ENCODE measurements around the gene HOOK2.
A peak's percentile ranks its signal among the peaks of the same experiment; 100 is the strongest.

The HOOK2 gene

DNA sequence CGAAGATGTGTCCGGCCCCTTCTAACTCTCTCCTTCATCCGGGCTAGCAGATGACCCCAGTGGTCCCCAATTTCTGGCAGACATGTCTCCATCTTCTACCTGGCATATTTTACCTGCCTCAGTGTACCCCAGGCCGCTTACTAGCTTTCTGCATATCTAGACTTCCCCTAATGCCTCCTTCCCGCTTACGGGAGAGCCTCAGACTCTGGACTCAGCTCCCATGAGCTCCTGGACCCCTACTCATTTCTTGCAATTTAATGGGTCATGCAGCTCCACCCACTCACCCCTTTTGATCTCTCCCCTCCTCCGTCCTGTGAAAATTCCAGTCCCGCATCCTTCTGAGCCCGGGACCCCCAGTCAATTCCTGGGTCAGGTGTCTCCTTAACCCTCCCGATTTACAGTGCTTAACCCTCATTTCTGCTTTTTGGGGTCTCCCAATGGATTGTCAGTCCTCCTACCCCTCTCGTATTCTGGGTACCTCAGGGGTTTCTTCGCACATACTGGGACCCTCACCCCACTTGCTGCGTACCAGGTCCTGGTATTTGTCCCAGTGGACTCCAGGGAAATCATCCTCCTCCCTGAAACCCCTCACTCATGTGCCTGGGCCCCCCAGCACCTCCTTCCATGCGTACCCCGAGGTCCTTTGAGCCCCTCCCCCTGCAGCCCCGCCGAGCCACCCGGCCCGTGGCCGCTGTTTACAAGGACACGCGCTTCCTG lies 15.4 kb upstream of the HOOK2 start:
- in situ Hi-C loops (cut with HindIII; ENCODE audit: low pct_unique_long_range_greater_than_20kb, low sequenced_read_pairs), result no loop called here
- no peak for DNase-seq (ENCODE audit: low read depth in 1 of 2, low spot score in 1 of 2)
- TF ChIP-seq JUND (IDR thresholded peaks at IDR 0.05; ENCODE audit: low read depth), result no peak

DNA sequence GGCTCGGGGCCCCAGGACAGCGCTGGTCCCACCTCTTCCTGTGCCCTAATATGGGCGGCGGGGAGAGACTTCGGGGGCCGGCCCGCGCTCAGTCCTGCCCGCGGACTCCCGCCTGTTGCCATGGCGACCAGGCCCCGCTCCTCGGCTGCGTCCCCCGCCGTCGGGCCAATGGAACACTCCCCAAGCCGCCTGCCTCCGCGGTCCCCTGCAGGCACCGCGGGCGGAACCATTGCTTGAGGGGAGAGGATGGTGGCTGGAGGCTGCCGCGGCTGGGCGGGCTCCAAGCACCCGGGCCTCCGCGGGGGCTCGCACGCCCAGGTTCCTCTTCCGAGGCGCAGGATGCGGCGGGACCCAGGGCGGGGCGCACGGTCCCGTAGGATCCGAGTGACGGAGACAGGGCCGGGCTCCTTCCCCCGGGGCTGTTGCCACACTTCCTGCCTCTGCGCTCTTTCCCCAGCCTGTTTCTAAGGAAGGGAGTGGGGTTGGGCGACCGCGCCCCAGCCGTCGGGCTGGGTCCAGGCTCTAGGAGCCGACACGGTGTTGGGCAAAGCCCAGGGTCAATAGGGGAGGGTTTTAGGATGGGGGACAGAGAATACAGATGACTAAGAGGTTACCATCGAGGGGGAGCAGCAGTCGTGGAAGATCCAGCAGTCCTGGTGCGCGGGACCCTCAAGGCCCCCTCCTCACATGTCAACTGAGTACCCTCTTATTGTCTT lies 14.7 kb upstream of the HOOK2 start:
- DNase-seq (ENCODE audit: low read depth in 1 of 2, low spot score in 1 of 2), result peak; percentile 81 to 94
- in situ Hi-C loops (cut with HindIII; ENCODE audit: low pct_unique_long_range_greater_than_20kb, low sequenced_read_pairs), result no loop called here
- no peak for TF ChIP-seq JUND (IDR thresholded peaks at IDR 0.05; ENCODE audit: low read depth)

GRCh38 chr19:12789098-12789903 lies 13.9 kb upstream of the HOOK2 start:
- DNase-seq (ENCODE audit: low read depth in 1 of 2, low spot score in 1 of 2), result peak in 1 of 2 experiments; percentile 18
- TF ChIP-seq JUND (IDR thresholded peaks at IDR 0.05; ENCODE audit: low read depth), result no peak
- in situ Hi-C loops (cut with HindIII; ENCODE audit: low pct_unique_long_range_greater_than_20kb, low sequenced_read_pairs), result no loop called here

GRCh38 chr19:12788682-12789097 lies 13.3 kb upstream of the HOOK2 start:
- in situ Hi-C loops (cut with HindIII; ENCODE audit: low pct_unique_long_range_greater_than_20kb, low sequenced_read_pairs), result no loop called here
- TF ChIP-seq JUND (IDR thresholded peaks at IDR 0.05; ENCODE audit: low read depth), result no peak
- peak in 1 of 2 experiments; percentile 54 for DNase-seq (ENCODE audit: low read depth in 1 of 2, low spot score in 1 of 2)

DNA sequence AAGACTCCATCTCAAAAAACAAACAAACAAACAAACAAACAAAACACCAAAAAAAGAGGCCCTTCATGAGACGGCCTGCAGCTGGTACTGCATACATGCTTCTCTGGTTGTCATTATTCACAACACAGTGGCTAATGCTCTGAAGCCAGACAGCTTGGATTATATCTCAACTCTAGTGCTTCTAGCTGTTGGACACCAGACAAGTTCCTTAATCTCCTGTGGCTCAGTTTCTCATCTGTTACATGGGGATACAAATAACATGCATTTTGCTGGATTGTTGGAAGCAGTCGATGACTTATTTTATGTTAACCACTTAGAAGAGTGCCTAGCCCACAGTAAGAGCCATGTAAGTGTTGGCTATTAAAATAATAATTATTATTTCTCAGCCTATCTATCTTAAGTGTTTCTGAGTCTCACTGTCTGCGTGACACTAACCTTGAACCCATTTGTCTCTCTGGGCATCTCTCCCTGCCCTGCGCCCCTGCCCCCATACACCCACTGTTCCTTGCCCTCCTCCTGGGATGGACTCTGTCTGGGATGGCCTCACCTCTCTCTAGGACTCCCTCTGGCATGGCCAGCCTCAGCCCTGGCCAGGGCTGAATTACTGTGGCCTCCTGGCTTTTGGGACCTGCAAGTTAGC lies 12.8 kb upstream of the HOOK2 start:
- TF ChIP-seq JUND (IDR thresholded peaks at IDR 0.05; ENCODE audit: low read depth), result no peak
- no peak for DNase-seq (ENCODE audit: low read depth in 1 of 2, low spot score in 1 of 2)
- in situ Hi-C loops (cut with HindIII; ENCODE audit: low pct_unique_long_range_greater_than_20kb, low sequenced_read_pairs), result no loop called here

DNA sequence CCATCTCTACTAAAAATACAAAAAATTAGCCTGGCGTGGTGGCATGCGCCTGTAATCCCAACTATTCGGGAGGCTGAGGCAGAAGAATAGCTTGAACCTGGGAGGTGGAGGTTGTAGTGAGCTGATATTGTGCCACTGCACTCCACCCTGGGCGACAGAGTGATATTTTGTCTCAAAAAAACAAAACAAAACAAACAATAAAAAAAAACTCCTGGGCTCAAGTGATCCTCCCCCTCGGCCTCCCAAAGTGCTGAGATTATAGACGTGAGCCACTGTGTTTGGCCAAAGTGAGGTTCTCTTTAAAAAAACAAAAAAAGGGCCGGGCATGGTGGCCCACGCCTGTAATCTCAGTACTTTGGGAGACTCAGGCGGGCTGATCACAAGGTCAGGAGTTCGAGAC lies 12.1 kb upstream of the HOOK2 start:
- TF ChIP-seq JUND (IDR thresholded peaks at IDR 0.05; ENCODE audit: low read depth), result no peak
- no peak for DNase-seq (ENCODE audit: low read depth in 1 of 2, low spot score in 1 of 2)
- in situ Hi-C loops (cut with HindIII; ENCODE audit: low pct_unique_long_range_greater_than_20kb, low sequenced_read_pairs), result no loop called here

DNA sequence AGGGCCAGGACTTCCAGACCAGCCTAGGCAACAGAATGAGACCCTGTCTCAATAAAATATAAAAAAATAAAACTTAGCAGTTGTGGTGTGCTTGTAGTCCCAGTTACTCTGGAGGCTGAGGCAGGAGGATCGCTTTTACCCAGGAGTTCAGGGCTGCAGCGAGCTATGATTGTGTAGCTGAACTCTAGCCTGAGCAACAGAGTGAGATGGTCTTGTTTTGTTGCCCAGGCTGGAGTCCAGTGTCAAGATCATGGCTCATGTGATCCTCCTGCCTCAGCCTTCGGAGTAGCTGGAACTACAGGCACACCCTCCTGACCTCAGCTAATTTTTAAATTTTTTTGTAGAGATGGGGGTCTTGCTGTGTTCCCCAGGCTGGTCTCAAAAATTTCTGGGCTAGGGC lies 11.6 kb upstream of the HOOK2 start:
- no peak for TF ChIP-seq JUND (IDR thresholded peaks at IDR 0.05; ENCODE audit: low read depth)
- no peak for DNase-seq (ENCODE audit: low read depth in 1 of 2, low spot score in 1 of 2)
- in situ Hi-C loops (cut with HindIII; ENCODE audit: low pct_unique_long_range_greater_than_20kb, low sequenced_read_pairs), result no loop called here

DNA sequence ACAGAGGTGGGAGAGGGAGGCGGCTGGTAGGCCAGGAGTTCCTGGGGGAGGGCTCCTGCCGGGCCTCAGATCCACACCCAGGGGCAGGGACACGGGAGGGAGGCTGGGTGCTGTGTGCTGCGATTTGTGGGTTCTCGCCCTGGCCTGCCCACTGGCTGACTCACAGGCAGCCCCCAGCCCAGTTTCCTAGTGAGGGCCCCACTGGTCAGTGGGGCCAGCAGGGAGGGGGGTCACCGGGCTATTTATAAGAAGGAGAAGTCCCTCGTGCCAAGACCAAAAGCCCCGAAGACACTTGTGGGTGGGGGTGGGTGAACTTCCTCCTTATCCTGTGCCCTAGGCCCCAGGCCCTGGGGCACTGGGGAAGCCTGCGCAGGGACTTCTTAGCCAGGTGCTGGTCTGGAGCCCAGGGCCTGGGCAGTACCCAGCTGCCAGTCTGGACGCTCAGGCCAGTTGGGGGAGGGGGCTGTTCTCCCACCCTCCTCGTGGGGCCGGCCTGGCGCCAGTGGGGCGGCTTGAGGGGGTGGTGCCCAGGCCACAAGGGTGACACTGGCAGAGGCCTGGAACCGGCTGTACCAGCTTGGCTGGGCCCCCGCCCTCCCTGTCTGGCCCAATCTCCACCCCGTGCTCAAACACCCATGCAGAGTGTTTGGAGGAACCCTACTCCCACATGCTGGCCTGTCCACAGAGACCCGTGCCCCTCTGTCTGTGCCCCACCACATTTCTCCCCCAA lies 11.0 kb upstream of the HOOK2 start:
- no peak for TF ChIP-seq JUND (IDR thresholded peaks at IDR 0.05; ENCODE audit: low read depth)
- in situ Hi-C loops (cut with HindIII; ENCODE audit: low pct_unique_long_range_greater_than_20kb, low sequenced_read_pairs), result no loop called here
- peak; percentile 66 to 84 for DNase-seq (ENCODE audit: low read depth in 1 of 2, low spot score in 1 of 2)

DNA sequence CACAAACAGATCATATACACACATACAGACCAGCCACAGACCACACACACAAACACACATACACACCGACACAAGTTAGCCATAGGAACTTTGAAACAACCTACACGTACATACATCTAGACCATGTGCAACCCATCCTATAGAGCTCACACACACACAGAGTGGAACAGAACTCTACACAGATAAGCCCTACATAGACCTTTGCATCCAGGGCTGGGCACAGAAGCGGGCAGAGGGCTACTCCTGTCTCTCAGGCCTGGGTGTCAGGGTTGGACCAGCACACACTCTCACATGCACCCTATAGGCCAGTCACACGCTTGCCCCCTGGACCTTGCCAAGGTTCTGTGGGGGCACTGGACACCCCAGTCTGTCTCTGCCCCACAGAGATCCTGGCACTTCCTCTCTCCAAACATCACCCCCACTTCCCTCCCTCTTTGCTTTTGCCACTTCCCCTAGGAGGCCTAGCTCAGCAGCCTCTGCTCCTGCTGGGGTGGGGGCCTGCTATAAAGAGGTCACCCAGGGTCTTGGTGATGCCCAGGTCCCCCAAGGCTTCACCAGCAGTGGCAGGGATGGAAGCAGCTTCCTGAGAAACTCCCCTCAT lies 10.2 kb upstream of the HOOK2 start:
- in situ Hi-C loops (cut with HindIII; ENCODE audit: low pct_unique_long_range_greater_than_20kb, low sequenced_read_pairs), result no loop called here
- no peak for DNase-seq (ENCODE audit: low read depth in 1 of 2, low spot score in 1 of 2)
- TF ChIP-seq JUND (IDR thresholded peaks at IDR 0.05; ENCODE audit: low read depth), result no peak

- DNase-seq (ENCODE audit: low read depth in 1 of 2, low spot score in 1 of 2), result no peak
- in situ Hi-C loops (cut with HindIII; ENCODE audit: low pct_unique_long_range_greater_than_20kb, low sequenced_read_pairs), result no loop called here
- no peak for TF ChIP-seq JUND (IDR thresholded peaks at IDR 0.05; ENCODE audit: low read depth)
Observed at GRCh38 chr19:12784871-12785430, 9.6 kb upstream of the HOOK2 start.

DNA sequence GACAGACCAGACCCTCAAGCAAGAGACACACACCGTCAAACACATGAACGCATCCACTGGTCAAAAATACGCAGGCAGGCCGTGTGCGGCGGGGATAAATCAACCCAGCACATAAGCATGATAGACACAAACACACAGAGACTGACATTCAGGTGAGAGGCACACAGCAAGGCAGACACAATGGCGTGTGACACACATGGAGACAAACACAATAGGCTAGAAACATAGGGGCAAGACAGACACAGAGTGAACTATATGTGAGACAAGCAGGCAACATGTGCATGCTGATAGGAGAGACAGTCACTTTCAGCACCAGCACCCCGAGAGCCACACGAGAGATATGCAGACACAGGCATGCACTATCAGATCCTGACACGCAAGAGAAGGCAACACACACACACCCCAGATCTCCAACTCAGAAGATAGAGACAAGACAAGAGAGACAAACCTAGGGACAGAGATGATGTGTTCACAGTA lies 9.1 kb upstream of the HOOK2 start:
- TF ChIP-seq JUND (IDR thresholded peaks at IDR 0.05; ENCODE audit: low read depth), result no peak
- in situ Hi-C loops (cut with HindIII; ENCODE audit: low pct_unique_long_range_greater_than_20kb, low sequenced_read_pairs), result no loop called here
- no peak for DNase-seq (ENCODE audit: low read depth in 1 of 2, low spot score in 1 of 2)

Data from T47D (cell line).